CD4-positive, alpha-beta T cell (primary cell): ENCODE measurements around the gene FAM222A. TPM values are rescaled to one million over a fixed set of nuclear protein-coding genes. Genes with fewer than 3 reads are reported as not detected.

Source experiments
- ATAC-seq: fragments of 200-7000 bp; cut with Tn5 transposase; one replicate; pipeline ENCODE4 v1.10.0; 2022; ENCODE audit warnings: mild to moderate bottlenecking; ENCODE audit not compliant: poor library complexity
- CTCF ChIA-PET: fragments of 350-600 bp; sonication (Branson Sonifier 250); formaldehyde crosslinking; loops from one replicate; lab custom pipeline; 2021; ENCODE audit warnings: antibody characterized with exemption, inconsistent platforms; lab: Charles Lee
- POLR2A ChIA-PET: fragments of 350-600 bp; sonication (Branson Sonifier 250); formaldehyde crosslinking; loops from one replicate; lab custom pipeline; 2021; ENCODE audit warnings: antibody characterized with exemption, inconsistent platforms; lab: Charles Lee
- DNase-seq, 14 experiments: peaks; one replicate each; pipeline ENCODE4 v3.0.0-alpha.2; 2013 to 2020; ENCODE audit warnings: mixed read lengths in 2 of 14
- H3K27ac ChIP-seq, 2 donors: one replicate each; pipeline versions ENCODE4 v1.5.1 to v1.7.0; 2013; ENCODE audit warnings: low read length in 2 of 2, low read depth in 1 of 2, mild to moderate bottlenecking in 1 of 2
- H3K27me3 ChIP-seq, 2 experiments: 1 replicate in 1 of 2; 2 replicates in 1 of 2; pipeline versions ENCODE4 v1.6.1 to v1.7.0; 2013; ENCODE audit warnings: low read length in 2 of 2, control low read depth in 1 of 2, mild to moderate bottlenecking in 1 of 2, moderate library complexity in 1 of 2; ENCODE audit not compliant: insufficient read depth in 2 of 2, control insufficient read depth in 1 of 2
- H3K36me3 ChIP-seq: one replicate; pipeline ENCODE4 v1.6.1; 2013; ENCODE audit warnings: low read length, control low read depth; ENCODE audit not compliant: insufficient read depth
- H3K4me1 ChIP-seq: one replicate; pipeline ENCODE4 v1.6.1; 2013; ENCODE audit warnings: low read length, control low read depth; ENCODE audit not compliant: insufficient read depth
- H3K4me3 ChIP-seq: one replicate; pipeline ENCODE4 v1.5.1; 2013; ENCODE audit warnings: mild to moderate bottlenecking, low read length, moderate library complexity
- H3K9me3 ChIP-seq, 2 experiments: 1 replicate in 1 of 2; 2 replicates in 1 of 2; pipeline versions ENCODE4 v1.6.1 to v1.7.0; 2013; ENCODE audit warnings: low read length in 2 of 2, mild to moderate bottlenecking in 2 of 2, control low read depth in 1 of 2, moderate library complexity in 1 of 2; ENCODE audit not compliant: control insufficient read depth in 1 of 2, insufficient read depth in 1 of 2
- H3K27ac Mint-ChIP-seq: one replicate; pipeline ENCODE4 v1.8.0; 2020; ENCODE audit warnings: mixed read lengths
- H3K27me3 Mint-ChIP-seq: one replicate; pipeline ENCODE4 v1.8.0; 2021; ENCODE audit warnings: mixed read lengths
- H3K36me3 Mint-ChIP-seq: one replicate; pipeline ENCODE4 v1.8.0; 2021; ENCODE audit warnings: low read depth, mixed read lengths
- H3K4me1 Mint-ChIP-seq: one replicate; pipeline ENCODE4 v1.8.0; 2021; ENCODE audit warnings: low read depth, mixed read lengths
- H3K4me3 Mint-ChIP-seq: one replicate; pipeline ENCODE4 v1.8.0; 2020; ENCODE audit warnings: mild to moderate bottlenecking, mixed read lengths
- H3K9me3 Mint-ChIP-seq: one replicate; pipeline ENCODE4 v1.8.0; 2020; ENCODE audit warnings: mixed read lengths
- intact Hi-C, 2 experiments: fragments of 100-400 bp; cut with DNase I in 1 of 2; cut with micrococcal nuclease in 1 of 2; formaldehyde crosslinking; loops; one replicate each; pipeline versions ENCODE4 v1.15.1 to v1.9.0; 2023 to 2025; cut with DNase I, micrococcal nuclease
- total RNA-seq, 174 experiments: library from RNA in 2 of 174; stranded (reverse) in 2 of 174; gene quantifications; one replicate each; pipeline ENCODE4 v1.2.3 and lab custom pipeline; 2021 to 2026
- TF ChIP-seq, protein P1 (sequence below): fragments of 200-600 bp; IDR thresholded peaks from one replicate; pipeline ENCODE4 v1.8.0; 2022; ENCODE audit warnings: antibody characterized with exemption, mild to moderate bottlenecking

The FAM222A gene
- total RNA-seq, 2 experiments from 2014 or later = 1.1 to 1.7 TPM

GRCh38 chr12:109726511-109727038, 12.9 kb downstream of the FAM222A start:
- POLR2A ChIA-PET = no interaction called here
- Mint-ChIP-seq H3K9me3 (no peaks in the 10 kb centered on the region), H3K4me3 (no peak overlapping the region), H3K27ac (no peak overlapping the region), H3K27me3 (no peaks in the 10 kb centered on the region), H3K36me3 (no peaks in the 10 kb centered on the region), H3K4me1 (no peaks in the 10 kb centered on the region)
- H3K4me1 ChIP-seq = no peaks in the 10 kb centered on the region
- no peak overlapping the region for H3K4me3 ChIP-seq
- DNase-seq (no peak), ATAC-seq (no peak)
- peaks cover 0 to 2% of the 10 kb centered on the region in 2 experiments for H3K27me3 ChIP-seq
- no peak overlapping the region for H3K27ac ChIP-seq
- CTCF ChIA-PET = interaction anchor here (0.7 kb wide), 1 partner anchor 968 kb away, joined by 3 read pairs; no protein-coding TSS in a partner anchor
- TF ChIP-seq, protein P1, sequence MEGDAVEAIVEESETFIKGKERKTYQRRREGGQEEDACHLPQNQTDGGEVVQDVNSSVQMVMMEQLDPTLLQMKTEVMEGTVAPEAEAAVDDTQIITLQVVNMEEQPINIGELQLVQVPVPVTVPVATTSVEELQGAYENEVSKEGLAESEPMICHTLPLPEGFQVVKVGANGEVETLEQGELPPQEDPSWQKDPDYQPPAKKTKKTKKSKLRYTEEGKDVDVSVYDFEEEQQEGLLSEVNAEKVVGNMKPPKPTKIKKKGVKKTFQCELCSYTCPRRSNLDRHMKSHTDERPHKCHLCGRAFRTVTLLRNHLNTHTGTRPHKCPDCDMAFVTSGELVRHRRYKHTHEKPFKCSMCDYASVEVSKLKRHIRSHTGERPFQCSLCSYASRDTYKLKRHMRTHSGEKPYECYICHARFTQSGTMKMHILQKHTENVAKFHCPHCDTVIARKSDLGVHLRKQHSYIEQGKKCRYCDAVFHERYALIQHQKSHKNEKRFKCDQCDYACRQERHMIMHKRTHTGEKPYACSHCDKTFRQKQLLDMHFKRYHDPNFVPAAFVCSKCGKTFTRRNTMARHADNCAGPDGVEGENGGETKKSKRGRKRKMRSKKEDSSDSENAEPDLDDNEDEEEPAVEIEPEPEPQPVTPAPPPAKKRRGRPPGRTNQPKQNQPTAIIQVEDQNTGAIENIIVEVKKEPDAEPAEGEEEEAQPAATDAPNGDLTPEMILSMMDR = no peak
- H3K9me3 ChIP-seq = no peaks in the 10 kb centered on the region
- intact Hi-C loops = no loop called here
- H3K36me3 ChIP-seq = no peaks in the 10 kb centered on the region

GRCh38 chr12:109727039-109727723, 13.6 kb downstream of the FAM222A start:
- POLR2A ChIA-PET = no interaction called here

GRCh38 chr12:109727746-109728726, 14.4 kb downstream of the FAM222A start:
- H3K27me3 Mint-ChIP-seq = peaks cover 5% of the 10 kb centered on the region
- Histone ChIP-seq H3K4me1 (no peaks in the 10 kb centered on the region), H3K27me3 (peaks cover 0 to 6% of the 10 kb centered on the region in 2 experiments), H3K4me3 (no peak overlapping the region), H3K36me3 (no peaks in the 10 kb centered on the region), H3K27ac (no peak overlapping the region), H3K9me3 (no peaks in the 10 kb centered on the region)
- intact Hi-C loops = no loop called here
- TF ChIP-seq, protein P1 = no peak
- no peak overlapping the region for H3K4me3 Mint-ChIP-seq
- no peak overlapping the region for H3K27ac Mint-ChIP-seq
- DNase-seq (no peak), ATAC-seq (no peak)
- POLR2A ChIA-PET = no interaction called here
- no peaks in the 10 kb centered on the region for H3K9me3 Mint-ChIP-seq
- no peaks in the 10 kb centered on the region for H3K4me1 Mint-ChIP-seq
- no peaks in the 10 kb centered on the region for H3K36me3 Mint-ChIP-seq
- CTCF ChIA-PET = no interaction called here

More at GRCh38 chr12:109727039-109727723, 13.6 kb downstream of the FAM222A start:
- intact Hi-C loops = no loop called here
- H3K4me1 ChIP-seq = no peaks in the 10 kb centered on the region
- H3K4me1 Mint-ChIP-seq = no peaks in the 10 kb centered on the region
- H3K36me3 Mint-ChIP-seq = no peaks in the 10 kb centered on the region
- CTCF ChIA-PET = no interaction called here
- ATAC-seq = no peak
- H3K9me3 ChIP-seq = no peaks in the 10 kb centered on the region
- no peak for DNase-seq
- H3K4me3 Mint-ChIP-seq = no peak overlapping the region
- no peaks in the 10 kb centered on the region for H3K36me3 ChIP-seq
- no peak overlapping the region for H3K27ac ChIP-seq
- H3K9me3 Mint-ChIP-seq = no peaks in the 10 kb centered on the region
- no peak overlapping the region for H3K4me3 ChIP-seq
- H3K27ac Mint-ChIP-seq = no peak overlapping the region
- TF ChIP-seq, protein P1 = no peak
- no peaks in the 10 kb centered on the region for H3K27me3 Mint-ChIP-seq
- peaks cover 0 to 6% of the 10 kb centered on the region in 2 experiments for H3K27me3 ChIP-seq
